Measurements from ENCODE around the gene SYPL1.

Gene SYPL1

GRCh38 chr7:106065575-106066500 lies 46.3 kb downstream of the SYPL1 start:
- peak; percentile 17 for ATAC-seq (ENCODE audit: low read depth)
- Histone ChIP-seq H3K27ac (ENCODE audit: poor library complexity, severe bottlenecking) (peak overlapping the region; percentile 95), H3K9me3 (ENCODE audit: severe bottlenecking) (no peaks in the 10 kb centered on the region), H3K4me3 (ENCODE audit: severe bottlenecking) (no peak overlapping the region), H3K27me3 (ENCODE audit: insufficient read depth, poor library complexity, severe bottlenecking) (no peaks in the 10 kb centered on the region), H3K4me1 (ENCODE audit: insufficient read depth, poor library complexity, severe bottlenecking) (peaks cover 68% of the 10 kb centered on the region), H3K36me3 (ENCODE audit: low read depth) (no peaks in the 10 kb centered on the region)
- no peak for TF ChIP-seq CTCF (IDR thresholded peaks at IDR 0.05; ENCODE audit: poor library complexity, severe bottlenecking)
- DNase-seq (ENCODE audit: low spot score), result no peak

- Histone ChIP-seq H3K4me3 (ENCODE audit: severe bottlenecking) (no peak overlapping the region), H3K27me3 (ENCODE audit: insufficient read depth, poor library complexity, severe bottlenecking) (no peaks in the 10 kb centered on the region), H3K4me1 (ENCODE audit: insufficient read depth, poor library complexity, severe bottlenecking) (peaks cover 59% of the 10 kb centered on the region), H3K9me3 (ENCODE audit: severe bottlenecking) (no peaks in the 10 kb centered on the region), H3K36me3 (ENCODE audit: low read depth) (no peaks in the 10 kb centered on the region), H3K27ac (ENCODE audit: poor library complexity, severe bottlenecking) (peak overlapping the region; percentile 95)
- peak; percentile 98 for DNase-seq (ENCODE audit: low spot score)
- no peak for TF ChIP-seq CTCF (IDR thresholded peaks at IDR 0.05; ENCODE audit: poor library complexity, severe bottlenecking)
- ATAC-seq (ENCODE audit: low read depth), result peak; percentile 89
Observed at GRCh38 chr7:106064771-106065574, 47.1 kb downstream of the SYPL1 start.

GRCh38 chr7:106064316-106064715 lies 47.8 kb downstream of the SYPL1 start:
- H3K4me1 ChIP-seq (ENCODE audit: insufficient read depth, poor library complexity, severe bottlenecking), result peaks cover 53% of the 10 kb centered on the region
- ATAC-seq (ENCODE audit: low read depth) (no peak), DNase-seq (ENCODE audit: low spot score) (no peak)
- no peaks in the 10 kb centered on the region for H3K36me3 ChIP-seq (ENCODE audit: low read depth)
- no peaks in the 10 kb centered on the region for H3K27me3 ChIP-seq (ENCODE audit: insufficient read depth, poor library complexity, severe bottlenecking)
- H3K9me3 ChIP-seq (ENCODE audit: severe bottlenecking), result no peaks in the 10 kb centered on the region
- H3K4me3 ChIP-seq (ENCODE audit: severe bottlenecking), result no peak overlapping the region
- TF ChIP-seq CTCF (IDR thresholded peaks at IDR 0.05; ENCODE audit: poor library complexity, severe bottlenecking), result no peak
- peak overlapping the region; percentile 95 for H3K27ac ChIP-seq (ENCODE audit: poor library complexity, severe bottlenecking)

GRCh38 chr7:106063692-106064091 lies 48.4 kb downstream of the SYPL1 start:
- no peak for DNase-seq (ENCODE audit: low spot score)
- ATAC-seq (ENCODE audit: low read depth), result no peak
- no peak overlapping the region for H3K4me3 ChIP-seq (ENCODE audit: severe bottlenecking)
- no peak for TF ChIP-seq CTCF (IDR thresholded peaks at IDR 0.05; ENCODE audit: poor library complexity, severe bottlenecking)
- no peaks in the 10 kb centered on the region for H3K27me3 ChIP-seq (ENCODE audit: insufficient read depth, poor library complexity, severe bottlenecking)
- no peaks in the 10 kb centered on the region for H3K9me3 ChIP-seq (ENCODE audit: severe bottlenecking)
- H3K36me3 ChIP-seq (ENCODE audit: low read depth), result no peaks in the 10 kb centered on the region
- H3K4me1 ChIP-seq (ENCODE audit: insufficient read depth, poor library complexity, severe bottlenecking), result peaks cover 53% of the 10 kb centered on the region
- H3K27ac ChIP-seq (ENCODE audit: poor library complexity, severe bottlenecking), result peak overlapping the region; percentile 95

Measured in RWPE2 (cell line).